Esophagus squamous epithelium (tissue), 5 donors: ENCODE results near the gene GNB1L. TPM values are rescaled to one million over a fixed set of nuclear protein-coding genes. Genes with fewer than 3 reads are reported as not detected.

Experiments used
- DNase-seq: peaks from one replicate; lab custom pipeline; 2025; lab: John Stamatoyannopoulos, UW
- H3K27ac ChIP-seq, 4 donors: fragments of 200-600 bp; sonication (generic); one replicate each; pipeline ENCODE4 v1.5.1; 2016 to 2019; ENCODE audit warnings: mild to moderate bottlenecking in 1 of 4
- H3K27me3 ChIP-seq, 4 donors: fragments of 200-600 bp; sonication (generic); 1 replicate in 3 of 4; 2 replicates in 1 of 4; pipeline versions ENCODE4 v1.5.1 to v1.6.0; 2017 to 2021; ENCODE audit warnings: antibody characterized with exemption in 1 of 4
- H3K36me3 ChIP-seq, 3 donors: fragments of 200-600 bp; sonication (generic); one replicate each; pipeline ENCODE4 v1.5.1; 2016 to 2019
- H3K4me1 ChIP-seq, 3 donors: fragments of 200-600 bp; sonication (generic); one replicate each; pipeline ENCODE4 v1.5.1; 2017 to 2019
- H3K4me3 ChIP-seq, 4 donors: fragments of 200-600 bp; sonication (generic); 1 replicate in 3 of 4; 2 replicates in 1 of 4; pipeline ENCODE4 v1.5.1; 2016 to 2019; ENCODE audit warnings: mild to moderate bottlenecking in 2 of 4, moderate library complexity in 1 of 4
- H3K9me3 ChIP-seq, 3 donors: fragments of 200-600 bp; sonication (generic); one replicate each; pipeline ENCODE4 v1.5.1; 2016 to 2019
- POLR2A ChIP-seq, 4 donors: fragments of 450-650 bp; IDR thresholded peaks; one replicate each; pipeline ENCODE4 v1.6.1; 2017; ENCODE audit warnings: antibody characterized with exemption in 4 of 4, mild to moderate bottlenecking in 4 of 4, moderate library complexity in 3 of 4
- WGBS, 2 donors: methylation state at CpG; one replicate each; pipeline ENCODE4 v1.1.5; 2018; 5-methylcytosine and 5-hydroxymethylcytosine counted together
- intact Hi-C: fragments of 100-400 bp; cut with DNase I; formaldehyde crosslinking; loops from one replicate; pipeline ENCODE4 v1.15.0; 2022
- total RNA-seq, 4 donors: library from RNA; depleted of rRNA; stranded (reverse); fragments of >200 nt; gene quantifications; one replicate each; pipeline ENCODE4 v1.1.0, GENCODE V29; 2016
- TF ChIP-seq, protein P1 (sequence below), 6 experiments: fragments of 450-650 bp in 4 of 6; fragments of 200-600 bp in 2 of 6; sonication (generic) in 2 of 6; IDR thresholded peaks; one replicate each; pipeline ENCODE4 v1.5.1; 2016 to 2019; ENCODE audit warnings: antibody characterized with exemption in 6 of 6, mild to moderate bottlenecking in 4 of 6, moderate library complexity in 4 of 6
- donor health status: DM: yes; HTN: yes; CAD: no.

The GNB1L gene
- total RNA-seq, 4 donors from 2014 or later = 5.7 to 8.5 (median 6.4) TPM

DNA sequence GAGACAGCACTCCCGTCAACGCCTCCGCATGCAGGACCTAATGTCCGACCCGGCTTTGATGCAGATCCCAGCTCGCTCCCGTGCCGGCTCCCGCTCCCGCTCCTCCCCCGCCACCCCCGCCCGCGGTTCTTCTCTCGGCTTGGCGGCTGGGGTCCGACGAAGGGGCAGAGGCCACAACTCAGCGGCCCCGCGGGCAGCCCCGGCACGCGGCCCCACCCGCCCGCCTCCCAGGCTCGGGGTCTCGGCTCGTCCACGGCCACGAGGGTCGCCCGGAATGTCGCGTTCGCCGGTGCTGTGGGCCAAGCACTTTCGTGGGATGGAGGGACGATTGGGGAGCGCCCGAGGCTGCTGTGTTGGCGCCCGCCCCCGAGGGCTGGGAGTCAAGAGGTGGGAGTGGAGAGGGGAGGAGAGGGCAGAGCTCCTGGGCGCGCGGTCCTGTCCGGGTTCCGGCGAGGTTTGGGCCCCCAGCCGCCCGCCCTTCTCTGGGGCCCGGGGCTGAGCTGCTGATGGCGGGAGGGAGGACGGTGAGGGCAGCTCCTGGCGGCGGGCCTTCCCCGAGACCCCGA lies 99.4 kb downstream of the GNB1L start:
- no peaks in the 10 kb centered on the region for H3K36me3 ChIP-seq
- H3K4me3 ChIP-seq = peak overlapping the region in 2 of 4 donors; percentile 13 to 35
- DNase-seq = no peak
- peaks cover 28 to 46% (median 38%) of the 10 kb centered on the region in 3 donors for H3K4me1 ChIP-seq
- H3K9me3 ChIP-seq = no peaks in the 10 kb centered on the region
- no peak overlapping the region for H3K27ac ChIP-seq
- TF ChIP-seq, protein P1, sequence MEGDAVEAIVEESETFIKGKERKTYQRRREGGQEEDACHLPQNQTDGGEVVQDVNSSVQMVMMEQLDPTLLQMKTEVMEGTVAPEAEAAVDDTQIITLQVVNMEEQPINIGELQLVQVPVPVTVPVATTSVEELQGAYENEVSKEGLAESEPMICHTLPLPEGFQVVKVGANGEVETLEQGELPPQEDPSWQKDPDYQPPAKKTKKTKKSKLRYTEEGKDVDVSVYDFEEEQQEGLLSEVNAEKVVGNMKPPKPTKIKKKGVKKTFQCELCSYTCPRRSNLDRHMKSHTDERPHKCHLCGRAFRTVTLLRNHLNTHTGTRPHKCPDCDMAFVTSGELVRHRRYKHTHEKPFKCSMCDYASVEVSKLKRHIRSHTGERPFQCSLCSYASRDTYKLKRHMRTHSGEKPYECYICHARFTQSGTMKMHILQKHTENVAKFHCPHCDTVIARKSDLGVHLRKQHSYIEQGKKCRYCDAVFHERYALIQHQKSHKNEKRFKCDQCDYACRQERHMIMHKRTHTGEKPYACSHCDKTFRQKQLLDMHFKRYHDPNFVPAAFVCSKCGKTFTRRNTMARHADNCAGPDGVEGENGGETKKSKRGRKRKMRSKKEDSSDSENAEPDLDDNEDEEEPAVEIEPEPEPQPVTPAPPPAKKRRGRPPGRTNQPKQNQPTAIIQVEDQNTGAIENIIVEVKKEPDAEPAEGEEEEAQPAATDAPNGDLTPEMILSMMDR (IDR thresholded peaks at IDR 0.05) = no peak
- TF ChIP-seq POLR2A (IDR thresholded peaks at IDR 0.05) = no peak
- intact Hi-C loops = no loop called here
- 0 to 2% methylated on average over 2 to 7 of the region's 59 CpGs for WGBS, 2 donors
- peaks cover 6 to 100% (median 29%) of the 10 kb centered on the region in 4 donors for H3K27me3 ChIP-seq

DNA sequence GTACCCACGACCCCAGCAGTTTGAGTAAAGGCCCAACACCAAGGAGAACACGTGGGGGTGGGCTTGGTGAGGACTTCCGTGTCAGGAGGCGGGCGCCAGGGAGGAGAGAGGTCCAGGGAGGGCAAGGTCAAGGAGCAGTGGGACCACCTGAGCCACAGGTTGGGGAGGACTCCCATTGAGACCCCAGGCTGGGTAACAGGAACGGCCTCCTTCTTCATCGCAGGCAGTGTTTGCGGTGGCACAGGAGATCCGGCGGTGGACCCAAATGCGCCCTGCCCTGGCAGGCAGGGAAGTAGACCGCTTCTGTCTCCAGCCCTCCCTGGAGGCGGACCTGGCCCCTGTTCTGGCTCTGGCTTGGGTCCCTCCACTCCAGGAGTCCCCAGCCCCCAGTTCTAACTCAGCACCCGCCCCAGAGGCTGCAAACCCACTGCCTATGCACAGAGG lies 100.0 kb downstream of the GNB1L start:
- no peaks in the 10 kb centered on the region for H3K36me3 ChIP-seq
- H3K27me3 ChIP-seq = peaks cover 6 to 100% (median 28%) of the 10 kb centered on the region in 4 donors
- no peak for DNase-seq
- no peaks in the 10 kb centered on the region for H3K9me3 ChIP-seq
- TF ChIP-seq, protein P1 (IDR thresholded peaks at IDR 0.05) = no peak
- TF ChIP-seq POLR2A (IDR thresholded peaks at IDR 0.05) = no peak
- intact Hi-C loops = no loop called here
- 50% methylated on average over 2 to 14 of the region's 14 CpGs for WGBS, 2 donors
- peaks cover 23 to 41% (median 33%) of the 10 kb centered on the region in 3 donors for H3K4me1 ChIP-seq
- H3K4me3 ChIP-seq = peak overlapping the region in 2 of 4 donors; percentile 13 to 35
- no peak overlapping the region for H3K27ac ChIP-seq

DNA sequence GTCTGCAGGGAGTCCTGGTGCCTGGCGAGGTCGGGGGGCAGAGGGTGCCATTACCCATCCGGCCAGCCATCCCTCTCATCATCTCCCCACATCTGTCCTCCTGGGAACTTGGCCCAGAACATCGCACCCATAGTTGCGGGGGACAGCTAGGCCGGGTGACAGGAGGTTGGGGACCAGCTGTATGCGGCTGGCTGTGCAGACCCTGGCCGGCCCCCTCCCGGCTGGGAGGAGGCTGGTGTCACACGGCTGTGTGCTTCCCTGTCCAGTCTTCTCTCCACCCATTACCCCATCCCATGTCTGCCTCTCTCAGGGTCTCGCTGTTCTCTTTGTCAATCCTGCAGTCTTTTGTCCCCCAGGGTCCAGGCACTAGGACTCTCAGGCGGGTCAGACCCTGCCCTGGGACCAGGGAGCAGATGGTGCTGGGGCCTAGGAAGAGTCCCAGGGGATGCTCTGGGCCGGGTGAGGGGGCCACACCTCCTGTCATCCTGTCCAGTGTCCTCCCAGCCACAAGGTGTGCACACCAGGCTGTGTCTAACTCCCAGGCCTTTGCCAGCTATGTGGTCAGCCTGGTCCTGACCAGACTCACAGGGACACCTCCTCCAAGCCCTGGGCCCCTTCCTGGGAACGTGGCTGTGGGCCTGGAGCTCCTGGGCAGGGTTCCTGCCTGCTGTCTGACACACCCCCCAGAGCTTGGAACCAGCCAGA lies 100.5 kb downstream of the GNB1L start:
- Histone ChIP-seq H3K27me3 (peaks cover 6 to 100% (median 24%) of the 10 kb centered on the region in 4 donors), H3K36me3 (no peaks in the 10 kb centered on the region), H3K9me3 (no peaks in the 10 kb centered on the region), H3K4me3 (no peak overlapping the region), H3K27ac (no peak overlapping the region), H3K4me1 (peaks cover 20 to 36% (median 27%) of the 10 kb centered on the region in 3 donors)
- intact Hi-C loops = no loop called here
- 45 to 94% methylated on average over 4 to 9 of the region's 14 CpGs for WGBS, 2 donors
- DNase-seq = no peak
- TF ChIP-seq POLR2A (IDR thresholded peaks at IDR 0.05) = no peak
- TF ChIP-seq, protein P1 (IDR thresholded peaks at IDR 0.05) = no peak

DNA sequence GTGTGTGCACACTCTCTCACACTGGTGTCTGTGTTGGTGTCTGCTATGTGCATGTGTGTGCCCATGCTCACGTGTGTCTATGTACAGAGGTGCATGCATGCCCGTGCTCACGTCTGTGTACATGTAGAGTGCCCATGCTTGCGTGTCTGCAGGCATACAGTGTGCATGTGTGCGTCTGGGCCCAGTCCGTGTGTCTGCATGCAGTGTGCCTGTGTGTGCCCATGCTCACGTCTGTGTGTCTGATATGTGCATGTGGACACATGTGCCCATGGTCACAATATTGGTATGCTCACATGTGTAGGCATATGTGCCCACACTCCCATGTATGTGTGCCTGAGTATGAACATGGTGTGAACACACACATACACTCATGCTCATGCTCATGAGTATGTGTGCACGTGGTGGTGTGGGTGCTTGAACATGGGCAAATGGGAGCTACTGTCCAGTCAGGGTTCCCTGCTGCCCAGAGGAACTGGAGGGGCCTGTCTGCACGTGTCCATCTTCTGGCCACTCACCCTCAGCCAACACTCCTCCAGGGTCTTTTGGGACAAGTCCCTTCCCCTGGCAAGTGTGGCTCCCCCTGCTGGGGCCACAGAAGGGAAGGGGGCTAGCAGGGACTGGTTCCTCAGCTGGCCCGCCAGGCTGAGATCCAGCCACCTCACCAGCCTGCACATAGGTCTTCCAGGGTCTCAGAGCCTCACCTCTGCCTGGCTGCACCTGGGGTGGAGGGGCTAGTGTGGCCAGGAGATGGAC lies 101.4 kb downstream of the GNB1L start:
- H3K36me3 ChIP-seq = no peaks in the 10 kb centered on the region
- peaks cover 20 to 29% (median 24%) of the 10 kb centered on the region in 3 donors for H3K4me1 ChIP-seq
- no peak overlapping the region for H3K4me3 ChIP-seq
- DNase-seq = no peak
- WGBS, 2 donors = 76 to 90% methylated on average over 2 to 9 of the region's 10 CpGs
- no peak for TF ChIP-seq POLR2A (IDR thresholded peaks at IDR 0.05)
- TF ChIP-seq, protein P1 (IDR thresholded peaks at IDR 0.05) = no peak
- intact Hi-C loops = no loop called here
- H3K27ac ChIP-seq = no peak overlapping the region
- no peaks in the 10 kb centered on the region for H3K9me3 ChIP-seq
- H3K27me3 ChIP-seq = peaks cover 6 to 94% (median 24%) of the 10 kb centered on the region in 4 donors
